Measurements from ENCODE around the gene ANKRD63.

ANKRD63 gene

GRCh38 chr15:40317580-40317979, 34.7 kb upstream of the ANKRD63 start:
- Histone ChIP-seq H3K27me3 (ENCODE audit: insufficient read depth, low read length) (no peaks in the 10 kb centered on the region), H3K4me2 (ENCODE audit: low read length) (no peak overlapping the region), H3K36me3 (ENCODE audit: control insufficient read depth in 1 of 2, insufficient read depth in 2 of 2, low read length in 2 of 2) (no peaks in the 10 kb centered on the region), H3K4ac (ENCODE audit: low read depth, low read length) (no peak overlapping the region), H4K91ac (ENCODE audit: low read depth, low read length) (no peak overlapping the region), H2AK5ac (ENCODE audit: low read length) (no peak overlapping the region), H3K79me1 (ENCODE audit: low read length) (peaks cover 7% of the 10 kb centered on the region), H4K12ac (ENCODE audit: low read depth, low read length) (no peak overlapping the region), H3K79me2 (ENCODE audit: control insufficient read depth, insufficient read depth, low read length, poor library complexity) (no peaks in the 10 kb centered on the region), H4K8ac (ENCODE audit: low read depth, low read length) (no peak overlapping the region), H3K18ac (ENCODE audit: low read length) (no peak overlapping the region), H2BK12ac (ENCODE audit: low read length) (no peak overlapping the region), H3K9me3 (ENCODE audit: insufficient read depth, low read depth, low read length) (no peaks in the 10 kb centered on the region), H2AFZ (ENCODE audit: insufficient read depth, low read length, poor library complexity) (no peak overlapping the region), H2BK5ac (ENCODE audit: low read depth, low read length, poor library complexity) (no peak overlapping the region), H3K4me3 (ENCODE audit: low read depth, low read length) (no peak overlapping the region), H3K23ac (ENCODE audit: low read length) (no peak overlapping the region), H2BK120ac (ENCODE audit: insufficient read depth, low read length, poor library complexity) (no peak overlapping the region), H3K9ac (ENCODE audit: low read length) (no peak overlapping the region), H3K14ac (ENCODE audit: low read length) (no peak overlapping the region), H3K4me1 (ENCODE audit: control insufficient read depth in 1 of 2, insufficient read depth in 2 of 2, low read length in 2 of 2) (peaks cover 15 to 18% of the 10 kb centered on the region in 2 experiments), H3K27ac (ENCODE audit: low read depth, low read length) (no peak overlapping the region)
- no peak for DNase-seq
- WGBS (ENCODE audit: extremely low coverage, insufficient coverage, insufficient read length), result no CpG with 5 or more reads among the region's 4 CpGs

DNA sequence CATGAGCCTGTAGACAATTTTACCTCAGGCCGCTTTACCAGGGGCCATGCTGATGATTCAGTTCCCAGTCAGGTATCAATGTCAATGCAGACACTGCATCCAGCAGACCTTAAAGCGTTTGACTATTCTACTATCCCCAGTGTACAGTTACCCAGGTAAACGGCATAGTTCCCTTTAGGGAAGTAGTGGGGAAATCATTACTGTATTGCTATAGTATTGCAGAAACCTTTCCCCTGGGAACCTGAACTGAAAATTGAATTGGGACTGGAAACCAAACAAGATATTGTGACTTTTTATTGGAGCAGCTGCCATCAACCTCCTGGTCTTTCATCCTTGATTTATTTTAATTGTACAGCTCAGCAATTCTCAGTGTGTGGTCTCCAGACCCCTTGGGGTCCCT, 34.1 kb upstream of the ANKRD63 start:
- Histone ChIP-seq H4K91ac (ENCODE audit: low read depth, low read length) (no peak overlapping the region), H2BK120ac (ENCODE audit: insufficient read depth, low read length, poor library complexity) (no peak overlapping the region)

DNA sequence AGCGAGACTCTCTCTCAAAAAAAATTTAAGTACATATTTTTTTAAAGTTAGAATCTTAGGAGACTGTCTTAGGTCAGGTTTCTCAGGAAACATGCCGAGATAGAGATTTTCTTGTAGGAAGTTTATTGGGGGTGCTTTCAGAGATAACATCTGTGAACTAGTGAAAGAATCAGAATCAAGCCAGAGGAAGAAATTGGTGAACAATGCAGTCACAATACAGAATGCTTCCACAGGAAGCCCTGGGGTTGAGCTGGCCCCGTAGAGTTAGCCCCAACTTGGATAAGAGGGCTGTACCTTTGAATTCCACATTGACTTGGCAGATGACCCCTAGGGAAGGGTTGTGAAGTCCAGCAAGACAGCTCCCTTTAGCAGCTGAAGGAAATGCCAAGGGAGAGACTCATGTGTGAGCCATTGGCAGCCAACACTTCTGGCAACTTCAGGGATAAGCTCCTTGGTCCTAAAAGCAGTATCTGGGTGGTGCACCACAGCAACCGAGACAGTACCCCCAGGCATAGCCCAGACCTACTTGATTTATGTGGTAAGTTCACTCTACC, 31.9 kb upstream of the ANKRD63 start:
- no peak for DNase-seq
- Histone ChIP-seq H4K12ac (ENCODE audit: low read depth, low read length) (no peak overlapping the region), H3K9me3 (ENCODE audit: insufficient read depth, low read depth, low read length) (no peaks in the 10 kb centered on the region), H2BK5ac (ENCODE audit: low read depth, low read length, poor library complexity) (no peak overlapping the region), H2AFZ (ENCODE audit: insufficient read depth, low read length, poor library complexity) (no peak overlapping the region), H3K79me1 (ENCODE audit: low read length) (no peaks in the 10 kb centered on the region), H3K4me2 (ENCODE audit: low read length) (no peak overlapping the region), H4K91ac (ENCODE audit: low read depth, low read length) (no peak overlapping the region), H3K18ac (ENCODE audit: low read length) (no peak overlapping the region), H3K4ac (ENCODE audit: low read depth, low read length) (no peak overlapping the region), H3K4me3 (ENCODE audit: low read depth, low read length) (no peak overlapping the region), H2BK12ac (ENCODE audit: low read length) (no peak overlapping the region), H4K8ac (ENCODE audit: low read depth, low read length) (no peak overlapping the region), H2BK120ac (ENCODE audit: insufficient read depth, low read length, poor library complexity) (no peak overlapping the region), H3K27me3 (ENCODE audit: insufficient read depth, low read length) (no peaks in the 10 kb centered on the region), H3K23ac (ENCODE audit: low read length) (no peak overlapping the region), H3K9ac (ENCODE audit: low read length) (no peak overlapping the region), H3K79me2 (ENCODE audit: control insufficient read depth, insufficient read depth, low read length, poor library complexity) (no peaks in the 10 kb centered on the region), H3K4me1 (ENCODE audit: control insufficient read depth in 1 of 2, insufficient read depth in 2 of 2, low read length in 2 of 2) (peaks cover 0 to under 1% of the 10 kb centered on the region in 2 experiments), H3K27ac (ENCODE audit: low read depth, low read length) (no peak overlapping the region), H3K36me3 (ENCODE audit: control insufficient read depth in 1 of 2, insufficient read depth in 2 of 2, low read length in 2 of 2) (no peaks in the 10 kb centered on the region), H3K14ac (ENCODE audit: low read length) (no peak overlapping the region), H2AK5ac (ENCODE audit: low read length) (no peak overlapping the region)
- WGBS (ENCODE audit: extremely low coverage, insufficient coverage, insufficient read length), result no CpG with 5 or more reads among the region's 4 CpGs

More for the DNA sequence above, 34.1 kb upstream of the ANKRD63 start:
- Histone ChIP-seq H3K4me2 (ENCODE audit: low read length) (no peak overlapping the region), H3K79me2 (ENCODE audit: control insufficient read depth, insufficient read depth, low read length, poor library complexity) (no peaks in the 10 kb centered on the region), H3K36me3 (ENCODE audit: control insufficient read depth in 1 of 2, insufficient read depth in 2 of 2, low read length in 2 of 2) (no peaks in the 10 kb centered on the region), H3K27me3 (ENCODE audit: insufficient read depth, low read length) (no peaks in the 10 kb centered on the region), H3K23ac (ENCODE audit: low read length) (no peak overlapping the region), H2BK12ac (ENCODE audit: low read length) (no peak overlapping the region), H3K9ac (ENCODE audit: low read length) (no peak overlapping the region), H2BK5ac (ENCODE audit: low read depth, low read length, poor library complexity) (no peak overlapping the region), H3K4ac (ENCODE audit: low read depth, low read length) (no peak overlapping the region), H3K79me1 (ENCODE audit: low read length) (peaks cover 2% of the 10 kb centered on the region), H3K18ac (ENCODE audit: low read length) (no peak overlapping the region), H3K14ac (ENCODE audit: low read length) (no peak overlapping the region), H3K9me3 (ENCODE audit: insufficient read depth, low read depth, low read length) (no peaks in the 10 kb centered on the region), H3K4me3 (ENCODE audit: low read depth, low read length) (no peak overlapping the region), H2AK5ac (ENCODE audit: low read length) (no peak overlapping the region), H3K4me1 (ENCODE audit: control insufficient read depth in 1 of 2, insufficient read depth in 2 of 2, low read length in 2 of 2) (peaks cover 9 to 11% of the 10 kb centered on the region in 2 experiments), H3K27ac (ENCODE audit: low read depth, low read length) (no peak overlapping the region), H2AFZ (ENCODE audit: insufficient read depth, low read length, poor library complexity) (no peak overlapping the region), H4K12ac (ENCODE audit: low read depth, low read length) (no peak overlapping the region), H4K8ac (ENCODE audit: low read depth, low read length) (no peak overlapping the region)
- DNase-seq, result no peak
- WGBS (ENCODE audit: extremely low coverage, insufficient coverage, insufficient read length), result no CpG with 5 or more reads among the region's 3 CpGs

DNA sequence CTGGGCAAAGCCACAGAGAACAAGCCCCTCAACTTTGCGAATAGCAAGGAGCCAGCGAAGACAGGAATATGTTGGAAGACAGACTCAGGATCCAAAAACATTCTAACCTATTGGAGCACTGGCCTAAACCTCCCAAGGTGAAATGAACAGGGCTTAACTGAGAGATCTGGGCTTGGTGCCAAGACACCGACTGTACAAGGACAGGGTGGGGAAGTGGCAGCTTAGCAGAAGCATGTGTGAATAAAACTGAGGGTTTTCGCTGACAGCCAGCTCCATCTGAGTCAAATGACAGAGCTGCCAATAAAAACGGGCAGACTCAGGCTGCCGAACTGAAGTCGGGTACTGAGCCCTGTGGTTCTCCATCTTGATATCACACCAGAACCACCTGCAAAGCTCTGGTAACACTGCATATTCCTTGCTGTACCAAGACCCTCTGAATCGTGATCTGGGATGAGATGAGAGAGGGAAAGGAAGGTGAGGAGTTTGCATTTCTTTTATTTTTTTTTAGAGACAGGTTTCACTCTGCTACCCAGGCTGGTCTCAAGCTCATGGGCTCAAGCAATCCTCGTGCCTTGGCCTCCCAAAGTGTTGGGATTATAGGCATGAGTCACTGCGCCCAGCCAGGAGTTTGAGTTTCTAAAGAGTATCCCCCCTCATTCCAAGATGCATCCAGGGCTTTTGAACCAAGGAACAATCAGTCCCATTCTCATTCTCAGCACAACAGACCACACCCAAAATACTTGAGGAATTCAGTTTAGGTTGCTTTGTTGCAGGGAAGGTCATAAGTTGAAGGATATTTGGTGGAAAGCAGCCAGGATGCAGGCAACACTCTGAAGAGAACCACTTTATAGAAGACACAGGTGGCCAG, 30.9 kb upstream of the ANKRD63 start:
- H2BK12ac ChIP-seq (ENCODE audit: low read length), result no peak overlapping the region
- H3K79me2 ChIP-seq (ENCODE audit: control insufficient read depth, insufficient read depth, low read length, poor library complexity), result no peaks in the 10 kb centered on the region
- H2BK120ac ChIP-seq (ENCODE audit: insufficient read depth, low read length, poor library complexity), result no peak overlapping the region
- H3K27ac ChIP-seq (ENCODE audit: low read depth, low read length), result no peak overlapping the region
- no peak overlapping the region for H4K8ac ChIP-seq (ENCODE audit: low read depth, low read length)
- no peak overlapping the region for H3K18ac ChIP-seq (ENCODE audit: low read length)
- DNase-seq, result no peak
- H3K14ac ChIP-seq (ENCODE audit: low read length), result no peak overlapping the region
- H2AFZ ChIP-seq (ENCODE audit: insufficient read depth, low read length, poor library complexity), result no peak overlapping the region
- H2AK5ac ChIP-seq (ENCODE audit: low read length), result no peak overlapping the region
- no peak overlapping the region for H4K91ac ChIP-seq (ENCODE audit: low read depth, low read length)
- no peaks in the 10 kb centered on the region for H3K9me3 ChIP-seq (ENCODE audit: insufficient read depth, low read depth, low read length)
- H3K79me1 ChIP-seq (ENCODE audit: low read length), result no peaks in the 10 kb centered on the region
- H3K4me1 ChIP-seq (ENCODE audit: control insufficient read depth in 1 of 2, insufficient read depth in 2 of 2, low read length in 2 of 2), result peaks cover 0 to 3% of the 10 kb centered on the region in 2 experiments
- no peak overlapping the region for H3K9ac ChIP-seq (ENCODE audit: low read length)
- H3K36me3 ChIP-seq (ENCODE audit: control insufficient read depth in 1 of 2, insufficient read depth in 2 of 2, low read length in 2 of 2), result no peaks in the 10 kb centered on the region
- H2BK5ac ChIP-seq (ENCODE audit: low read depth, low read length, poor library complexity), result no peak overlapping the region
- H3K27me3 ChIP-seq (ENCODE audit: insufficient read depth, low read length), result no peaks in the 10 kb centered on the region
- H4K12ac ChIP-seq (ENCODE audit: low read depth, low read length), result no peak overlapping the region
- no peak overlapping the region for H3K4me3 ChIP-seq (ENCODE audit: low read depth, low read length)
- H3K23ac ChIP-seq (ENCODE audit: low read length), result no peak overlapping the region
- H3K4ac ChIP-seq (ENCODE audit: low read depth, low read length), result no peak overlapping the region
- H3K4me2 ChIP-seq (ENCODE audit: low read length), result no peak overlapping the region
- no CpG with 5 or more reads among the region's 10 CpGs for WGBS (ENCODE audit: extremely low coverage, insufficient coverage, insufficient read length)
